ENCODE data around the gene FOXR1. TPM values are rescaled to one million over a fixed set of nuclear protein-coding genes. Genes with fewer than 3 reads are reported as not detected.

The FOXR1 gene, protein sequence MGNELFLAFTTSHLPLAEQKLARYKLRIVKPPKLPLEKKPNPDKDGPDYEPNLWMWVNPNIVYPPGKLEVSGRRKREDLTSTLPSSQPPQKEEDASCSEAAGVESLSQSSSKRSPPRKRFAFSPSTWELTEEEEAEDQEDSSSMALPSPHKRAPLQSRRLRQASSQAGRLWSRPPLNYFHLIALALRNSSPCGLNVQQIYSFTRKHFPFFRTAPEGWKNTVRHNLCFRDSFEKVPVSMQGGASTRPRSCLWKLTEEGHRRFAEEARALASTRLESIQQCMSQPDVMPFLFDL
- not detected for total RNA-seq

DNA sequence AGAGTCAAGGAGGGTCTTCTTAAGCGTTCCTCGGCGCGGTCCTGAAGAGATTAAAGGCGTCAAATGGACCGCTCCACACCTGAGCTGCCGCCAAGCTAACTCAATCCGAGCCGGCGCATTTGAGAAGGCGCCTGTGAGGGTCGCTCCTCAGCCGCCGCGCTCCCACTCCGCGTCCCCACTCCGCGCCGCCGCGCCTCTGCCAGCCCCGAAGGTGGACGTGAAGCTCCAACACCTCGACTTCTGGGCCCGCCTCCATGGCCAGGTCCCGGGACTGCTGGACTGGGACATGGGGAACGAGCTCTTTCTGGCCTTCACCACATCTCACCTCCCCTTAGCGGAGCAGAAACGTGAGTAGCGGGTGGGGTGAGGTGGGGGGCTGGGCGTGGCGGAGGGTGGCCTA, at the start of gene FOXR1:
FOXR1 (plus strand) TSS at position 116 of the 400 bp plus-strand sequence; CDS start at position 287, 171 bp downstream.
- no peak for DNase-seq (ENCODE audit: low spot score)

DNA sequence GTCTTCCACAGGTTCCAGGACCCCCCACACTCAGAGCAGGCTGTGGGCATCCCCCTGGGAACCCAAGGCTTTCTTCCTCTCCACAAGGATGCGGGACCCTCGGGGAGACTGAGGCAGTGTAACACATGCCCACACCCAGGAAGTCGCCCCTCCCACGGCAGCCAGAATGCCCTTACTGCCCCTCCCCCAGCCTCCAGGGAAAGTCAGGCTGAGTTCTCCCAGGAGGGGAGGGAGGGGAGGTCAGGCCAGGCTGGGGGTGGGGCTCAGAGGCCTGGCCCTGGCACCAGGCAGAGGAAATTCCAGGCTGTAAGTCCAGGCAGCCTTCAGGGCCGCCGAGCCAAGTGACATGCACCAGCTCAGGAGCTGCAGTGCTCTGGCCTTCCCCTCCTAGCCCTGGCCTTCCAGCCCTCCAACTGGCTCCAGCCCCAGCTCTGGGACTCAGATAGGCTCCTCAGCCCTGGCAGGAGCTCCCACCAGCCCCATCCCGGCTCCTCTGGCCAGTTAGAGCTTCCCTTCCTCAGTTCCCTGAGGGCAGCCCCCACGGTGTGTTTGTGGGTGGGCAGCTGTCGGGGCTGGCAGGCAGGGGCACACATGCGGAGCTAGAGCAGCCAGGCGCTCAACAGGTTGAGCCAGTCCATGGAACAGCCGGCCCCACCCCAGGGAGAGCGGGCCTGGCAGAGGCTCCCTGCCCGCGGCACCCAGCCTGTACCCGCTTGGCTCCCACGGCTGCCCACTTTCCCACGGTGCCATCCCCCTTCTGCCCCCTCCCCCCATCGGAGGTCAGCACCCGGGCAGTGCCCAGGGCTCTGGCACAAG, 49.4 kb upstream of the FOXR1 start:
- peak; percentile 85 for DNase-seq (ENCODE audit: low spot score)

DNA sequence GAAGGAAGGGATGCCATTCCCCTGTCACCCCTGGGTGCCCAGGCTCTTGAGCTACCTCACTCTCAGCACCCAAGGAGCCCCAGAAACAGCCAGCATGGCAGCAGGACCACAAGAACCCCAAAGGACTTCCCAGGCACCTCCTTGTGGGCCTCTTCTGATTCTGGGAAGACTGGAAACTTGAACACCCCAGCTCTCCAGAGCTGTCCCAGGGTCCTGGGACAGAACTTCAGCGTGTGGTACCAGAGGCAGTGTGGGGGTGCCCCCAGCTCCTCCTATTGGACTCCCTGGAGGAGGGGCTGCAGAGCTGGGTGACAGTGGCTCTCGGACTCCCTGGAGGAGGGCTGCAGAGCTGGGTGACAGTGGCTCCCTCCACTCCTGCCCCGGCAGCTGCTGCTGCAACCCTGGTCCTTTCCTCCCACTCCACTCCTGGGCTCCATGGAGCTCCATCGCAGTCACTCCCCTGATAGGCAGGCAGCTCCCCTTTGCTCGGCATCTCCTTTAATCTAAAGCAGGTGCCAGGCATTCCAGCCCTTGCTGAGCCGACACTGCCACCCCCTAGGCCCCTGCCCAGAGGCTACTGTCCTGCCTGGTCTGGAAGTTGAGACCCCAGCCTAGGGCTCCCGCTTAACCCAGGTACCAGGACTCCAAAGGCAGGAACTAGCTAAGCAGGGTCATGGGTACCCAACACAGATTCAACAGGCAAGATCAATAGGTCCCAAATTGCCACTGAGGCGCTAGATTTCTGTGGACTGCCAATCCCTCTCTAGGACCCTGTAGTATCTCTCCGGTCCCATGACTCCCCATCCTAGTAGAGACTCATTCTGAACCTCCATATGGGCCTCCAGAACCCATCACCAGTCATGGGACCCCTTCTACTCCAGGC, 48.6 kb upstream of the FOXR1 start:
- no peak for DNase-seq (ENCODE audit: low spot score)

DNA sequence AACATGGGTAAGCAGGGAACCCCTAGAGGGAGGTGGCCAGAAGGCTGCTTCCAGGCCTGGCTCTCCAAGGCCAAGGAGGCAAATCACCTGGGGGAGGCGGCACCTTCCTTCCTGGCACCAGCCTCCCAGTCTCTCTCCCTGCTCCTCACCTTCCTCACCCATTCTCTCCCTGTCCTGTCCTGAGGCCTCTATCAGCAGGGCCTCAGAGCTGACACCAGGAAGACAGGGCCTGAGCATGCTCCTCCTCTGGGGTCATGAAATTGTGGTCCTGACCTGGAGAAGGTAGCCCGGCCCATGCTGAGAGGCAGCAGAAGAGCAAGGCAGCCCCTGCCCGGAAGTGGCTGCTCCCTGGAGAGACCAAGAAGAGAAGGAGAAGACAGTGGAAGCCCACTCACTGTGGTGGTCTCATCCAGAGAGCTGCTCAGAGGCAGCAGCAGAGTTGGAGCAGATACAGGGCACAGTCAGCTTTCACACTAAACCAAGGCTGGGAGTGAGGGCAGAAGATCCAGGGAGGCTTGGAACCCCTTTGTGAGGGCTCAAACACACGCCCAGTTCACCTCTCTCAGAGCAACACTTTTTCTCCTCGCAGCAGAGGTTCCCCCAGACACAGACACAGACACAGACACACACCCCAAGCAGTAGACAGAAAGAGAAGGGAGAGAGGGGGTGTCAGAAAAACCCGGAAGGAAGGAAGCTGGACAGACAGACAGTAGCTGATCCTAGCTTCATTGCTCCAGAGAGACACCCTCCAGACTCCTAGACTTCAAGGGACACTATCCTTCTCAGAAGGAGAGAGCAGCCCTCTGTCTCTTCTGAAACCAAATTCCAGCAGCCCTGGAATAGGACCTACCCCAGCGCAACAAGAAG, 47.6 kb upstream of the FOXR1 start:
- DNase-seq (ENCODE audit: low spot score) = no peak

GRCh38 chr11:118924591-118925585, 46.7 kb upstream of the FOXR1 start:
- peak; percentile 61 for DNase-seq (ENCODE audit: low spot score)

- DNase-seq (ENCODE audit: low spot score) = no peak
Measured at GRCh38 chr11:118927554-118928100, 43.9 kb upstream of the FOXR1 start.

DNA sequence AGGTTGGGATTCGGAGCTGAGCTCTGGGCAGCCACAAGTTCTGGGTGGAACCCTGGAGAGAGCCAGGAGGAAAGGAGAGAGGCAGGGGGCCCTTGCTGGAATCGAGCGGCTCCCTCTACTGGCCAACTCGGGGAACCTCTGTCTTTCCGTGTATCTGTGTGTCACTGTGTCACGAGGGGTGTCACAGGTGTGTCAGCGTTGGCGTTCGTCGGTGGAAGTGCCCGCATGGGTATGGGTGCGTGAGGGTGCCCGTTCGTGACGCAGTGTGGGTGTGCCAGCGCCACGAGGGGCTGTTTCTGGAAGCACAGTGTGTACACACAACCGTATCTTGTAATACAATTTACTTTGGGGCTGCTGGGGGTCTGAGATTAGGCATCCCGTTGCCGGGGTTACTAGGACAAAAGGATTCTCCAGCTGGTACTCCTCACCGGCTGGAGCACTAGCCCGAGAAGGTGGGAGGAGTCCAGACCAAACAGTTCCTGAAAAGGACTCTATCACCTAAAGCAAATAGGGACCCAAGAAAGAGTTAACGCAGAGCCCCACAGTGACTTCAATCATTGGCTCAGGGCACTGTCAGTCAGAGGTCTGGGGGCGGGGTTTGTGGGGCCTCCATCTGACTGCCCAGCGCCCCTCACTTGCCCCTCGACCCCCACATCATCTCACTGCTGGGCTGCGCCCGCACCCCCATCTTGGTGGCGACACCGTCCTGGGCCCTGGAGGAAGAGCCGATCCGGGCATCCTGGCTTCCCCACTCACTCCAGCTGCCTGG, 43.3 kb upstream of the FOXR1 start:
- DNase-seq (ENCODE audit: low spot score) = peak; percentile 96

DNA sequence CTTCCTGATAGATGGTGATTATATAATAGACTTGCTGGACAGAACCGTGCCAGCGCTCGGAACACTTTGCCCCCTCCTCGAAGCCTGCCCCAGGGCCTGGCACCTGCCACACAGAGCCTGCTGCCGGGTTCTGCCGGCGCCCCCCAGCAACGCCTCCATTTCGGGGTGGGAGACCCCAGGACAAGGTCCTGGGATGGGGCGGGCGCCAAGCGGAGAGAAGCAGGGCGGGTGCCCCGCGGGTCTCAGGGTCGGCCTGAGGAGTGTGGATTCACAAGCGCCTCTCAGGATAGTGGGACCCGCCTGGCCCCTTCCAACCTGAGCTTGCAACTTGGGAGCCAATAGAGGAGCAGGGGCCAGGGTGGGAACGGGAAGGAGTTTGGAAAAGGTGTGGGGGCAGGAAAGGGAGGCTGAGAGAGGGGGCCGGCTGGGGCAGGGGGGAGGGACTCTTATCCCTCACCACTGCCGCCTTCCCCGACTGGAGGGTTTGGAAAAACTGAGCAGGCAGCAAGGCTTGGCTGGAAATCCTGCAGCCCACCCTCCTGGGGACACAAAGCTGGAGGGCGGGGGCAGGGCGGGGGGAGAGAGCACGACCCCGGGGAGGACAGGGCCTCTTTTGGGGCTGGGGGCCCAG, 42.6 kb upstream of the FOXR1 start:
- peak; percentile 72 for DNase-seq (ENCODE audit: low spot score)

- DNase-seq (ENCODE audit: low spot score) = peak; percentile 93
Measured at GRCh38 chr11:118929501-118930093, 42.0 kb upstream of the FOXR1 start.

GRCh38 chr11:118930094-118930712, 41.4 kb upstream of the FOXR1 start:
- DNase-seq (ENCODE audit: low spot score) = peak; percentile 94

GRCh38 chr11:118931571-118931970, 40.0 kb upstream of the FOXR1 start:
- DNase-seq (ENCODE audit: low spot score) = no peak

DNA sequence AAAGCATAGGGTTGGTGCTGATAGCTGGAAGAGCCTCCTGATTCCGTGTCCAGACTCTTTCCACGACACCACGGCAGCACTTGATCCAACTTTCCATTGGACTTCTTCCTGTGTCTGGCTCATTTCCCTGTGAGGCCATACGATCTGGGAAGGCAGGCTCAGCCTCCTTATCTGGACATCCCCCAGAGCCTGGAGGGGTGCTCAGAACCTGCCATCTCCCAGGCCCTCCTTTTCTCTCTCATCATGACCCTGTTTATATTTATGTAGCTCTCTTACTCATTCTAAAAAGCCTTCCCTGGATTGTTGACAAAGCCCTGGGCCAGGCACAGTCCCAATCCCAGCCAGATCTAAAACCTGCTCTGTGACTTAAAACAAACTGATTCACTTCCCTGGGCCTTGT, 38.1 kb upstream of the FOXR1 start:
- DNase-seq (ENCODE audit: low spot score) = peak; percentile 61

GRCh38 chr11:118935376-118935775, 36.2 kb upstream of the FOXR1 start:
- DNase-seq (ENCODE audit: low spot score) = no peak

GRCh38 chr11:118938491-118939403, 32.8 kb upstream of the FOXR1 start:
- DNase-seq (ENCODE audit: low spot score) = no peak

GRCh38 chr11:118939404-118939915, 32.1 kb upstream of the FOXR1 start:
- DNase-seq (ENCODE audit: low spot score) = no peak

DNA sequence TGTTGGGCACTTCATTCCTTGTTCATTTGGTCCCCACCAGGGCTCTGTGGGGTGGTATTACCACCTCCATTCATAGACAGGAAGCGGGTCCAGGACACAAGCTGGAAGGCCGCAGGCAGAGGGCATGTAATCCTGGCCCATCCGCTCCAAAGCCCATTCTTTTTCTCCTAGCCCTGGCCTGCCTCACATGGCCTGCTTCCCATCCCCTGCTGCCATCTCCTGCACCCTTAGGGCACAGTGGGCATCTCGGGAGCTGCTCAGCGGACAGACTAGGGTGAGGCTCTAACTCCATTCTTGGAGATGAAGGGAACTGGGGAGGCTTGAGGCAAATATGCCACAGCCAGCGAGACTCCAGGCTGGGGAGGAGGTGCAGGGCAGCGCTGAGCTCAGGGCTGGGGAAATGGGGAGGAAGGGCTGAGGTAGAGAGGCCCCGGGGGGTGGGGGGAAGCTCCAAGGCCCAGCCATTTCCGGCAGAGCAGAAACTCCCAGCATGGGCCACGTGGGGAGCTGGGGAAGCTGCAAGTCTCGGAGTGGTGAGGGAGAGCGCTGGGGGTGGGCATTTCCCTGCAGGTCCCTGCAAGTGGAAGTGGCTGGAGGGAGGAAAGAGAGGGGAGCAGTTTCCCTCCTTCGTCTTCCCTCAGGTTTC, 31.5 kb upstream of the FOXR1 start:
- DNase-seq (ENCODE audit: low spot score) = peak; percentile 54
